NCI-H526 treated with DMSO at 0.1 percent for 48 hours (cell line): Measurements from ENCODE around the gene TNS2.
"Not testable (repeated sequence)": the region's sequence is repeated elsewhere in the genome, so short reads cannot be mapped to it uniquely, and the experiment has no call there.

Experiments used
- DNase-seq: peaks from one replicate; lab custom pipeline; 2025; lab: John Stamatoyannopoulos, UW

Gene TNS2

DNA sequence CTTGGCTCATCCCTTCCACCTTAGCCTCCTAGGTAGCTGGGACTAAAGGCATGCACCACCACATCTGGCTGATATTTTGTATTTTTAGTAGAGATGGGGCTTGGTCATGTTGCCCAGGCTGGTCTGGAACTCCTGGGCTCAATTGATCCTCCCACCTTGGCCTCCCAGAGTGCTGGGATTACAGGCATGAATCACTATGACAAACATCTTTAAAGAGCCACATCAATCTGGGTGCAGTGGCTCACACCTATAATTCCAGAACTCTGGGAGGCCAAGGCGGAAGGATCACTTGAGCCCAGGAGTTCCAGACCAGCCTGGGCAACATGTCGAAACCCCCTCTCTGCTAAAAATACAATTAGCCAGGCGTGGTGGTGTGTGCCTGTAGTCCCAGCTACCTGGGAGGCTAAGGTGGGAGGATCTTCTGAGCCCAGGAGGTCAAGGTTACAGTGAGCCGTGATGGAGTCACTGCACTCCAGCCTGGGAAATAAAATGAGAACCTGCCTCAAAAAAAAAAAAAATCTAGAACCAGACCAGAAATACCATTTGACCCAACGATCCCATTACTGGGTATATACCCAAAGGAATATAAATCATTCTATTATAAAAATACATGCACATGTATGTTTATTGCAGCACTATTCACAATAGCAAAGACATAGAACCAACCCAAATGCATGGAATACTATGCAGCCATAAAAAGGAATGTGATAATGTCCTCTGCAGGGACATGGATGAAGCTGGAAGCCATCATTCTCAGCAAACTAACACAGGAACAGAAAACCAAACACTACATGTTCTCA lies 45.1 kb downstream of the TNS2 start:
- not testable (repeated sequence) for DNase-seq

DNA sequence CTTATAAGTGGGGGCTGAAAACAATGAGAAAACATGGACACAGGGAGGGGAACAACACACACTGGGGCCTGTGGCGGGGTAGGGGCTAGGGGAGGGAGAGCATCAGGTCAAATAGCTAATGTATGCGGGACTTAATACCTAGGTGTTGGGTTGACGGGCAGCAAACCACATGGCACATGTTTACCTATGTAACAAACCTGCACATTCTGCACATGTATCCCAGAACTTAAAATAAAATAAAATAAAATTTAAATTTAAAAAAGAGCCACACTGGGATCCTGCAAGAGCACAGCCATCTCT lies 45.7 kb downstream of the TNS2 start:
- DNase-seq, result not testable (repeated sequence)

DNA sequence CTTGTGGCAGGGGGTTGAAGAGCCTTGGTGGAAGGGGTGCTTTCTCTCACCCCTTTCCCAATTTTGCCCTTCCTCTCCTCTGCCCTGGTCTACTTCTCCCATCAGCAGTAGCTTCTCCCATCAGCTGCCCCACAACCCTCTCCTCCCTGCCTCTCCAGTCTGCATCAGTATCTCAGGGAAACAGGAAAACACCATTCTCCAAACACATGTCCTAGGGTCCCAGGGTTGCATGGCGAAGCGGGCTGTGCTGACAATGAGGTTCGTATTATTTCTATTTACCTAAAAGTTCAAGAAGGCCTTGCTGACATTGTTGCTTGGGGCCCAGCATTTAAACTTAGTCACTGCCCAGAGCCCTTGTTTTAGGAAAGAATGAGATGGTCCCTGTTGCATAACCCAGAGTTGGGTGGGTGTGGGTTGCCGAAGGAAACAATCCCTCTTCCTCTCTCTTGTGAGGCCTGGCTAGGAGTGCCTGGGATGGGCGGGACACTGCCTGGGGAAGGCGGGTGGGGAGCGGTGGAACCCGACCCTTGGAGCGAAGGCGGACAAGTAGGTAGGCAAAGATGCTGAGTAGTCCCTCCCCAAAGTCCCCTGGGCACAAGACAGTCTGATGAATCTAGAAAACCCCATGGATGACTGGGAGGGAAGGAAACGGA lies 46.4 kb downstream of the TNS2 start:
- no peak for DNase-seq

DNA sequence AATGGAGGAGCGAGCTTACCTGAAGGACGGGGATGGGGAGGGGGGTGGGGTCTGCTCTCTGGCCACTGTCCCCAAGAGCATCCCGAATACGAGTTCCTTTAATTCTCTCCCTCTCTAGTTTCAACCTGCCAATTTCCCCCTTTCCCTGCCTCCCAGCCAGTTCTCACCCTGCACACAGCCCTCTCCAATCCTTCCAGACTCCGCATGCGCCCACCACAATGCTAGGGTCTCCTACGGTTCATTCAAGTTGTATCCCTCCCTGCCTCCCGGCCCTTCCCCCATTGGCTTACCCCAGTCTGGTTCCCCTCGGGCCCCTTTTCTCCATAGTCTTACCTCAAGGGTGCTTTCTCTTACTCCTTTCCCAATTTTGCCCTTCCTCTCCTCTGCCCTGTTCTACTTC lies 46.9 kb downstream of the TNS2 start:
- DNase-seq, result no peak

DNA sequence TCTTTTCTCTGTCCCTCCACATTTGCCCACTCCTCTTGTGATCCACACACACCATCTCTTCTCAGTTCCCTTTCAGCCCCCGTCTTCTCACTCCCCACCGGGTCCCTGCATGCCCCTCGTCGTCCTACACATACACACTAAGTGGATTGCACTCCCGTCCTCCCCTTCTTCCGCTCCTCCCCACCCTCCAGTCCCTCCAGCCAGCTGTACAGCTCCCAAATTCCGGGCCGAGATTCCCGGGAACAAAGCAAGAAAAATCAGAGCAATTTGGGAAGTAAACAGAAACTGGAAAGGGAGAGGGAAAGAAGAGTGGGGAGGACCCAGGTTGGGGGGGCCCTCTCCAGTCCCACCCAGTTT lies 47.3 kb downstream of the TNS2 start:
- DNase-seq, result no peak

DNA sequence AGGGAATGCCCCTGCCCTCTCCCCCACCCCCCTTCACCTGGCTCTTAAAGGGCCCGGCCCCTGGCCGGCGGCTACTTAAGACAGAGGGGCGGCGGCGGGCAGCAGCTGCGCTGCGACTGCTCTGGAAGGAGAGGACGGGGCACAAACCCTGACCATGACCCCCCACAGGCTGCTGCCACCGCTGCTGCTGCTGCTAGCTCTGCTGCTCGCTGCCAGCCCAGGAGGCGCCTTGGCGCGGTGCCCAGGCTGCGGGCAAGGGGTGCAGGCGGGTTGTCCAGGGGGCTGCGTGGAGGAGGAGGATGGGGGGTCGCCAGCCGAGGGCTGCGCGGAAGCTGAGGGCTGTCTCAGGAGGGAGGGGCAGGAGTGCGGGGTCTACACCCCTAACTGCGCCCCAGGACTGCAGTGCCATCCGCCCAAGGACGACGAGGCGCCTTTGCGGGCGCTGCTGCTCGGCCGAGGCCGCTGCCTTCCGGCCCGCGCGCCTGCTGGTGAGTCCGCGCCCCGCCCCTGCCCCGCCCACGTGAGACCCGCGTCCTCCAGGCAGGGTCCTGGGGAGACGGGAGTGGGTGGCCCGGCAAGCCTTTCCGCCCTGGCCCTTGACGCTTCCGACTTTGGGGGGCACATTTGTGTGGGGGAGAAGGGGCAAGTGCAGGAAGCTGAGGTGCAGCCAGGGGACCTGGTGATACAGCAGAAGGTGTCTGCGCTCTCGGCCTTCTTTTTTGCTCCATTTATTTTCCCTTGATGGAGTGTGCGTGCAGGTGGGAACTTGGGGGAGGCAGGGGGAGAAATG lies 47.9 kb downstream of the TNS2 start, which contains the start of gene IGFBP6:
TSS of gene IGFBP6 (plus strand) at position 104 of the 790 bp plus-strand sequence. CDS start at position 155, 51 bp downstream.
- no peak for DNase-seq

DNA sequence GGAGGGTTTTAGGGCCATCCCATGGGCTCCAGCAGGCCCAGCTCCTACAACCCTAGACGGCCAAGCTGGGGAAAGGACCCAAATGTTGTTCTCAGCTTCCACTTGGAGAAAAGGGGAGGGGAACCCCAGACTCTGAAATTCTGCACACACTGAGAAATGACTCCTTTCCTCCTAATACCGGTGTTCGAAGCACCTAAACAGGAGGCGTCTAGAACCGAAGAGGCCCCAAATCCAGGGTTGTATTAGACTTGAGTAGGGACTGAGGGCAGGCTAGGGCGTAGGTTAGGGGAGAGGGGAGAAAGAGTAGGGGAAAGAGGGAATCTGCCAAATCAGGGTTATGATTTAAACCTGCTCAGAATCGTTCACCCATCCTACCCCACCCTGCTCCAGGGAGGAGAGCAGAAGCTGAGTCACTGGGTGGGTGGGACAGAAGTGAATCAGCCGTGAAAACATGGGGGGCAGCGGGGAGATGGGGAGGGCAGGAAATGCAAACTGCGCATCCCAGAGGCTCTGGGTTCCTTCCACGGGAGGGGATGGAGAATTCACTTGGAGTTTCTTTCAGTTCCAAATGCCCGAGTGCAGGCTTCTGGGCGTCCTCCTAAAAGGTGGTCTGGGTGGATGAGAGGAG lies 48.6 kb downstream of the TNS2 start:
- DNase-seq, result no peak

DNA sequence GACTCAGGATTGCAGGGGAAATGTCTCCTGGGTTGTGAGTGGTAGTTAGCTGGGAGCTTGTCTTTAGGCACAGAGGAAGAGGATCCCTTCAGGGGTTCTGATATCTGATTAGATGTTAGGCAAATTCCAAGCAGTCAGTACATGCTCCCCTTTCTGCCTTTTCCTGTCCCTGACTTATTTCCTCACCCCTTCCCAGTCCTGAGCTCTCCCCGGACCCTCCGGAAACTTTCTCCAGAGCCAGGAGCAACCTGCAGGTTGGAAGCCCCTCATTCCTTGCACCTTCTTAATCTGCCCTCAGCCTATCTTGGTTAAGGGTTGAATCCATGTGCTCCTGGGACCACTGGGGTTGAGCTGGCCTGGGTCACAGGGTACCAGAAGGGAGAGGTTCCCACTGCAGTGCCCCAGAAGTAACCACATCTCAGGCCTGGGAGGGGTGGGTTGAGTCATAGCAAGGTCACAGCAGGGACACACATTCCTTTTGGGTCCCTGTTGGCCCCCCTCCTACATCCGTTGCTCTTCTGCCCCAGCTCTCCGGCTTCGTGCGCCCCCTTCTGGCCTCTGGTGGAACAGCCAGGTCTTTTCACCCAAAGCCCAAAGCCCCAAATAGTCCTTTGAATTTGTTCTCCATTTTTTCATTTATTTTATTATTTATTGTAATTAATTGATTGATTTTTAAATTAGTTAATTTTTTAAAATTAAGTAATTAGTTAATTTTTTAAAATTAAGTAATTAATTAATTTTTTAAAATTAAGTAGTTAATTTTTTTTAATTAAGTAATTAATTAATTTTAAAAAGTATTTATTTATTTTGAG lies 49.4 kb downstream of the TNS2 start:
- peak; percentile 6 for DNase-seq

DNA sequence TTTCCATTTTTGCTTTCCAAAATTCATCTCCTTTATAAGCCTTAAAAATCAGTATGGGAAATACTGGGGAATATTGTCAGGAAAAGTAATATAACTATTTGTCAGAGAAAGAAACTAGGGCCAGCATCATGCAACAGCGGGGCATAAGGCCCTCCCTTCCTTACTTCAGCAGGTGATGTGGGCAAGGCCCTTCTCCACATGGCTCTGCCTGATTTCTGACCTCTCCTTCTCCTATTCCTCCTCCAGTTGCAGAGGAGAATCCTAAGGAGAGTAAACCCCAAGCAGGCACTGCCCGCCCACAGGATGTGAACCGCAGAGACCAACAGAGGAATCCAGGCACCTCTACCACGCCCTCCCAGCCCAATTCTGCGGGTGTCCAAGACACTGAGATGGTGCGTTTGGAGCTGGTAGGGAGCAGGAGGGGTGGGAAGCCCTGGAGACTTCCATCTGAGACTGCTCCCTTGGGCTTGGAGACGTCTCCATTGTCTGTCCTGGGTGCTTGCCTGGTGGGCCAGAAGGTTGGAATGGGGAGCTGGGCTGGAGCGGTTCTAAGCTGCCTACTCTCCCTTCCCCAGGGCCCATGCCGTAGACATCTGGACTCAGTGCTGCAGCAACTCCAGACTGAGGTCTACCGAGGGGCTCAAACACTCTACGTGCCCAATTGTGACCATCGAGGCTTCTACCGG lies 50.7 kb downstream of the TNS2 start:
- no peak for DNase-seq

DNA sequence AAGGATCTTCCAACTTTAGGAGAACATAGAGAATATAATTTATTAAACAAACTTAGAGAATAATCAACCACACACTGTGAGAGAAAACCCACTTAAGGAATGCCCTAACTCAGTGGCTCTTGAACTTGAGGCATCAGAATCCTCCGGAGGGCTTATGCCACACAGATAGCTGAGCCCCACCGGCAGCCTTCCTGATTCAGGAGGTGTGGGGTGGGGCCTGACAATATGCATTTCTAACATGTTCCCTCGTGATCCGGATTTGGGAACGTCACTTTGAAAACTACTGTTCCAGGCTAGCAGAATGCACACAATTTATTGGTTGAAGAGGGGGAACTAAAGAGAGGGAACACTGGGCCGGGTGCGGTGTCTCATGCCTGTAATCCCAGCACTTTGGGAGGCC lies 51.4 kb downstream of the TNS2 start:
- no peak for DNase-seq

DNA sequence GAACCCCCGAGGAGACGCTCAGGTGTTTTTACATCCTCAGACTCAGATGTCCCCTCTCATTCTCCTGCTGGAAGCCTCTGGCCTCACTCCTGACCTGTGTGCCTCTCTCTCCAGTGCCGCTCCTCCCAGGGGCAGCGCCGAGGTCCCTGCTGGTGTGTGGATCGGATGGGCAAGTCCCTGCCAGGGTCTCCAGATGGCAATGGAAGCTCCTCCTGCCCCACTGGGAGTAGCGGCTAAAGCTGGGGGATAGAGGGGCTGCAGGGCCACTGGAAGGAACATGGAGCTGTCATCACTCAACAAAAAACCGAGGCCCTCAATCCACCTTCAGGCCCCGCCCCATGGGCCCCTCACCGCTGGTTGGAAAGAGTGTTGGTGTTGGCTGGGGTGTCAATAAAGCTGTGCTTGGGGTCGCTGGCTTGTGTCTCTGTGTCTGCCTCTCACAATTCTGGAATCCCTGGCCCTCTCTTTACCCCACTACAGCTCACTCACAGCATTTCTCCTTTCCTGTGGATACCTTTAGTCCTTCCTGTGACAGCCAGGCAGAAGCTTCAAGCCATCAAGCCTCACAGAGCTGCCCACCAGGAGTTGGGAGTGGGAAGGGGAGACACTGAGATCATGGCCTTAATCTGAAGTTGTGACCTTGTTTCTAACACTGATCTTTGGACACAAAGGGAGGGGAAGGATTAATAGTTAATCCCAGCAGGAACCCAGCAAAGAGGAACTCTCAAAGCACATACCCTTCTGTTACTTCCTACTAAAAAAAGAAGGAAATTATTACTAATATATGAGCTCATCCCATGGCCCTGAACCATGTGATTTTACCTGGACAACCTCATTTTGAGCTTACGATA lies 52.3 kb downstream of the TNS2 start:
- DNase-seq, result no peak

DNA sequence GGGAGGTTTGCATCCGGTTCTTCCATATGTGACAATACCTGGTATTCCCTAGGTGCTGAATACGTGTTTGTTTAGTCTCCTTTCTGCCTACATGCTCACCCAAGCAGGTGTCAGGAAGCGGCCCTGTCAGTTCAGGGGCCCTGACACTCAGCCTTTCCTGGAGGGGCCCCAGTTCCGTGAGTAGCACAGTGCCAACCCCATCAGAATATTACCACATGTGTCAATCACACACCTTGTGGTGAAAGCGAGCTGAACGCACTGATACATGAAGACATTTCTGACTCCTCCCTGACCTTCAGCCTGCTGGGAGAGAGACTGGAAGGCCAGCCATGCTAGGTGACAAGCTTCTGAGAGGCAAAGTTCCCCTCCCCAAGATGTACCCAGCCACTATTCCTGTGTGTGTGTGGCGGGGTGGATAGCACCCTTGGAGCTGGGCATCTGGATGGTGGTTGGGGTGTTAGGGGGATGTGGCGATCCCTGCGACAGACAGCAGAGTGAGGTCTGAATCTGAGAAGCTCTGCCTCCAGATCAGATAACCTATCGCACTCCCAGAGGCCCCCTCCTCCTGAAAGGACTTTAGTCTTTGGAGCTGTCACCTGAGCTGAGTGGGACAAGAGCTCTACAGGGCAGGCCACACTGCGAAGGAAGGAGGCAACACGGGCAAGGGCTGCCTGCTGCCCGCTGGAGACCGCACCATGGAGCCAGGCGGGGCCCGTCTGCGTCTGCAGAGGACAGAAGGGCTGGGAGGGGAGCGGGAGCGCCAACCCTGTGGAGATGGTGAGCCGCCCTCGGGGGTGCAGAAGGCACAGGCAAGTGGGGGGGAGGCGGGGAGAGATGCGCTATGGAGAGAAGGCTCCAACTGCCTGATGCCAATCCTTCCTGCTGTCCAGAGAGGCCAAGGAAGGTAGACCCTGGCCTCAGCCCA lies 53.3 kb downstream of the TNS2 start, which contains the start of gene SOAT2:
TSS of gene SOAT2 (plus strand) at position 604 of the 925 bp plus-strand sequence. CDS start at position 696, 92 bp downstream.
- DNase-seq, result no peak

DNA sequence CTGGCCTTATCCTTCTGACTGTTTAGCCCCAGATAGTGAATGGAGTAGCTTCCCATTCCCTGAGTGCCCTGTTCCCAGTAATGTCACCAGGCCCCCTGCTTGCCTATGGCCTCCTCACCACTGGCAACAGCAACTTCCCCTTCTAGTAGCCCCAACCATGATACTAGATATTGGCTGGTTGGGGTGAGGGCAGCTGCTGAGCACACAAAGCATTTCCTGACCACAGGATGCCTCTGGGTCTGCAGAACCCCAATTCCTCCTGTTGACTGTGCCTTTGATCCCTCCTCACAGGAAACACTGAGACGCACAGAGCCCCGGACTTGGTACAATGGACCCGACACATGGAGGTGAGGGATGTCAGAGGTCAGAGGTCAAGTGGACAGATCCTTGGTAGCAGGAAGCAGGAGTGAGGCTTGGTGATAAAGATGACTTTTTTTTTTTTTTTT lies 54.0 kb downstream of the TNS2 start:
- DNase-seq, result no peak

DNA sequence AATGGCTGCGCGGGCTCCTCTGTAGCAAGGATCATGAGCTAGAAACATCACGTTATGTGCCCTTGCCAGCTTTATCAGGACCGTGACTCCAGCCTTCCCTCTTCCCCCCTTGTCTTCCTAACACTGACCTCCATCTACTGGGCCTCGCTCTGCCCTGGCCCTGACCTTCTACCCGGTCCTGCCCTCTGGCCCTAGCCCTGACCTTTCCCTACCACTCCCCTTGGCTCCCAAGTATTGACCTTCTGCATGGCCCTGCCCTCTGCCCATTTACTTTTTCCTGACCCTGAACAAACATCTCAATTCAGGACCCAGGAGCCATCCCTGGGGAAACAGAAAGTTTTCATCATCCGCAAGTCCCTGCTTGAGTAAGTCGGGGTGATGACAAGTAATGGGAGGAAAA lies 55.4 kb downstream of the TNS2 start:
- DNase-seq, result no peak

DNA sequence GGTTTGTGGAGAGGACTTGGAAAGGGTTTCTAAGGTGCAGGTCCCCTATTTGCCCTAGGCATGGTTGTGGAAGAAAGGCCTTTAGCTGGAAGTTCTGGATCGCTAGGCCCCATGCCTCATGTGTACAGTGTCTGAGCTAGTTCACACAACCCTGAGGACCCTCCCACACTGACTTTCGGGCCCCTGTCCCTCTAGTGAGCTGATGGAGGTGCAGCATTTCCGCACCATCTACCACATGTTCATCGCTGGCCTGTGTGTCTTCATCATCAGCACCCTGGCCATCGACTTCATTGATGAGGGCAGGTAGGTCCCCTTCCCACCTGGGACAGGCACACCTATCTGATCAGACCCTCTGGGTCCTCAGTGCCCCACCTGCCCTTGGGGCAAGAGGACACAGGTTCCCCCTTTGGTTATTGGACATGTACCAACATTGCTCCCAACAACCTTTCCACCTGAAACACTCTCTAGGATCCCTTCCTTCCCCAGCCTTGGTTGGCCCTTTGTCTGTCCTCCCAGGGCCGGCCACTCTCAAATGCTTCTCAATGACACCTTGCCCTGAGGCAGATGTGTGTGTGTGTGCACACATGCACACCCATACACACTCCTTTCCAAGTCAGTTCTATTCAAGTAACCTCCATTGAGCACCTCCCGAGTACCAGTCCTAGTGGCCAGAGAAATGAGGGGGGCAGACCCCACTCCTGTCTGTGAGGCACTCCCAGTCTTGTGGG lies 56.0 kb downstream of the TNS2 start:
- no peak for DNase-seq

DNA sequence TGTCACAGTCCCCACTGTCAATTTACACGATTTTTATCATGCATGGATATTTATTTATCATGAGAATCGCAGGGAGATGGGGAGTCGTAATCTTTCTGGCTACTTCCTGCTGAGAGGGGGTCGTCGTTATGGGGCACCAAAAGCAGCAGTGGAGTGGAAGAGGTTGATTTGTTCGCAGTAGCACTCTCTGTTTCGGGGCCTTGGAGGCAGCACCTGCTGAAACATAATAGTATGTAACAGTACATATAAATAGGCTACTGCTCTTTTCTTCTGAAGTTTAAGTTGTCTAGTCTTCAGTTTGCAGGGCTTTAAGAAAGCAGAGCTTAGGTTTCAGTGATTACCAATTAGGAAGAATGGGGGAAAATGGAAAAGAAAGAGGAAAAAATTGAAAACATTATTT lies 57.3 kb downstream of the TNS2 start:
- no peak for DNase-seq

DNA sequence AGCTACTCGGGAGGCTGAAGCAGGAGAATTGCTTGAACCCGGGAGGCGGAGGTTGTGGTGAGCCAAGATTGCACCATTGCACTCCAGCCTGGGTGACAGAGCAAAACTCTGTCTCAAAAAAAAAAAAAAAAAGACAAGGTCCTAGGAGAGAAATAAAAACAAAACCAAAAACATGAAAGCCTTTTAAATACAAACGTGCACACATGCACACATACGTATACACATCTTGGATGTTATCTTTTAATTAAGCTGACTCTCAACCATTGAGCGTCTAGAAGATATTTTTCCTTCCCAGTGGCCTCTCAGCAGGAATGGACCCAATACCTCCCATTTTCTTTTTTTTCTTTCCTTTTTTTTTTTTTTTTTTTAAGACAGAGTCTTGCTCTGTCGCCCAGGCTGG lies 62.6 kb downstream of the TNS2 start:
- DNase-seq, result not testable (repeated sequence)

DNA sequence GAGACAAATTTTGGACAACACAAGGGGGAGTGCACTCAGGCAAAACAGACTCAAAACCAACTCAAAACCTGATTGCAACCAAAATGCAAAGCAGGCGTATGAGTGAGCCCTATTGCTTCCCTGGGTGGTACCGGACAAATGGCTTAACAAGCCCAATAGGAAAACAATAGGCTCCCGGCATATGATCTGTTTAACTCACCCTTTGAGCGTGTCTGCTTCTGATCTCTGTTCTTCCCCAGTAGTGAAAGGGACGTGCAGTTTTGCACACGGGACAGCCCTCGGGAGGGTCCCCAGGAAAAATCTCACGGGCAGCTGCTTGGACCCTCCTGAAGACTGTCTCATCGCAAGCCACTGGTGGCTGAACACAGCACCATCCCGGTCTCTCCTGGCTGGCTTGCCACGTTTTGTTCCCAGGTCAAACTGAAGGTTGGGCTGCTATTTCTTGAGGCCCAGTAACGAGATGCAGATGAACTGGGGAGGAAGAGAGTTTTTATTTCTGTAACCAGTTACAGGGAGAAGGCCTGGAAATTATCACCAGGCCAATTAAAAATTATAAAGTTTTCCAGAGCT lies 63.4 kb downstream of the TNS2 start:
- no peak for DNase-seq
